IPS-18c (cell line): ENCODE data around the gene IFI27L2.

Experiments
- H3K4me3 ChIP-seq: 2 replicates; pipeline ENCODE4 v1.7.0; 2013; ENCODE audit warnings: low read depth, mild to moderate bottlenecking, low read length, moderate library complexity; ENCODE audit not compliant: insufficient read depth
- H3K9me3 ChIP-seq: one replicate; pipeline ENCODE4 v1.6.1; 2013; ENCODE audit warnings: mild to moderate bottlenecking, low read length, moderate library complexity; ENCODE audit not compliant: control insufficient read depth, insufficient read depth

IFI27L2 gene

DNA sequence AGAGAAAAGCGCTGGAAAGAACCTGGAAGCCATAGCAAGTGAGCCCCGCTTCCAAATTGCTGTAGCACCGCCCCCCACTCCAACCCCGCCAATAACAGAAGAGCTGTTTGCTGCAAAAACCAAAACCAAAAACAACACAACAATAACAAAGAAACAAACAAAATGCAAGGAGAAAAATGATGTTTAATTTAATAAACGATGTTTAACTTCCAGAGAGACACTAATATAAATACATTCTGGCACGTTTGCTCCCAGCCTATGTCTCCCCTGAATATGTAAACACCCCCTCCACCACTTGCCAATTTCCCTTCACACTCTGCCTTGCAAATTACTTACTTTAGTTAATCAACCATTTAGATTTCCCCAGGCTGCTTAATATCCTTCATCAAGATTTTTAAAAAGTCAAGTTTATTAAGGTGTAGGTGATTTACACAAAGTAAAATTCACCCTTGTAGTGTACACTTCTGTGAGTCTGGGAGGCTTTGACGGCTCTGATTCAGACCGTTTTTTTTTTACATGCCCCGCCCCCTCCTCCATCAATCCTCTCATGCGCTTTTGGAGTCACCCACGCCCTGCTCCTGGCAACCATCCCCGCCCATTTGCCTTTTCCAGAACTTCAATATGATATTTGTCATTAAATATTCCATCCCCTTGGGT lies 482 bp upstream of the IFI27L2 start:
- Histone ChIP-seq H3K9me3 (no peaks in the 10 kb centered on the region), H3K4me3 (peak overlapping the region; percentile 55; the same call in 1 of the 2 replicates)

DNA sequence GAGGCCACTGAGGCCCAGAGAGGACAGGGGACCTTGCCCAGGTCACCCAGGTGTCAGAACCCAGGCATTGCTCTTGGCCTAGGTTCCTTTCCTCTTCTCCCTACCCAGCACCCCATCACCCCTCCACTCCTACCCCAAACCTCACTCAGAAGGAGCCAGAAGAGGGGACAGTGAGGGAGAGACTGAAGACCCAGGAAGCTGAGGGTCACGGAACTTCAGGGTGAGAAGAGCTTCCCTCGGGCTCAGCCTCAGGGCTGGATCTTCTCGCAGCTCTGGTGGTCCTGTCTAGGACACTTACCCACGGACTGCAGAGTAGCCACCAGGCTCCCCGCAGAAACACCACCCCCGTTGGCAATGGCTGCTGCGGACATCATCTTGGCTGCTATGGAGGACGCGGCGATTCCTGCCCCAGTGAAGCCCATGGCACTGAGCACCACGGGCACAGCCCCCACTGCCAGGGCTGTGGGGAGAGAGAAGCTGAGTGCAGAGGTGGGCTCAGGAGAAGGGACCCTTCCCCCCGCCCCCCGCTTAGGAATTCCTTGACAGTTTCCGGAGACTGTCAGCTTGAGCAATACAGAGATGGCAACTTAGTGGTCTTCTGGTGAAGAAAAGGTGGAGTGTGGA lies 1.1 kb downstream of the IFI27L2 start:
- Histone ChIP-seq H3K9me3 (no peaks in the 10 kb centered on the region), H3K4me3 (peak overlapping the region; percentile 55; the same call in 1 of the 2 replicates)

DNA sequence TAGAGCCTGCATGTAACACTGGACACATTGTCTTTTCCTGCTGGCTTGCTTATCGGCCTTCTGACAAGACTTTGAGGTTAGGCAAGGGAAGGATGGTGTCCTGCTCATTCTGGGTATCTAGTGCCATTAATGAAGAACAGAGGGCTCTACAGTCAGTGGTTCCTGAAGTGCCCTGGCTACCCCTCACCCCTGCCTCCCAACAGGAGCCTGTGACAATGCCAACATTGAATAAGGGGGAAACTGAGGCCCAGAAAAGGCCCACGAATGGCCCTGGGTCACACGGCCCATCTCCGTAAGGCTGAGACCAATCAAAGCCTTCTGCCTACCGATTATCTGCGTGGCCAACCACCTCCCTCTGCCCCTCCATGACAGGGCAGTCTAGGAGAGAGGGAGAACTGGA lies 2.1 kb downstream of the IFI27L2 start:
- H3K9me3 ChIP-seq = no peaks in the 10 kb centered on the region
- H3K4me3 ChIP-seq = no peak overlapping the region

DNA sequence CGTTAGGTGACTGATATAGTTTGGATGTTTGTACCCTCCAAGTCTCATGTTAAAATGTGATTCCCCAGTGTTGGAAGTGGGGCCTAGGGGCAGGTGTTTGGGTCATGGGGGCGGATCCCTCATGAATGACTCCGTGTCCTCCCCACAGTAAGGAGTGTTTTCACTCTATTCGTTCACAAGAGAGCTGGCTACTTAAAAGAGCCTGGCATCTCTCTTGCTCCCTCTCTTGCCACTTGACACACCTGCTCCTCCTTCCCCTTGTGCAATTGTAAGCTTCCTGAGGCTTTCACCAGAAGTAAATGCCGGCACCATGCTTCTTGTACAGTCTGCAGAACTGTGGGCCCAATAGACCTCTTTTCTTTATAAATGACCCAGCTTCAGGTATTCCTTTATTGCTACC lies 2.6 kb downstream of the IFI27L2 start:
- H3K9me3 ChIP-seq = no peaks in the 10 kb centered on the region
- no peak overlapping the region for H3K4me3 ChIP-seq

DNA sequence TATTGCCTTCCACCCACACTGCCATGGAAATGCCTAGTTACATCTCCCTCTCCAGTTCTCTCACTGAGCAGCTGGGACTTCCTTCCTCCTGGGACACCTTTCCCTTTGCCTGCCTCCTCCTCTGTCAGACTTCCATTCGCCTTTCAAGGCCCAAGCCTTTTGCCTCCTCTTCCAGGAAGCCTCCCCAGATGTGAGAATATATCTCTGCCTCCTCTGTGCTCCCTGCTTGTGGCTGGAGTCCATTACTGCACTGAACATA lies 3.1 kb downstream of the IFI27L2 start:
- Histone ChIP-seq H3K9me3 (no peaks in the 10 kb centered on the region), H3K4me3 (no peak overlapping the region)

DNA sequence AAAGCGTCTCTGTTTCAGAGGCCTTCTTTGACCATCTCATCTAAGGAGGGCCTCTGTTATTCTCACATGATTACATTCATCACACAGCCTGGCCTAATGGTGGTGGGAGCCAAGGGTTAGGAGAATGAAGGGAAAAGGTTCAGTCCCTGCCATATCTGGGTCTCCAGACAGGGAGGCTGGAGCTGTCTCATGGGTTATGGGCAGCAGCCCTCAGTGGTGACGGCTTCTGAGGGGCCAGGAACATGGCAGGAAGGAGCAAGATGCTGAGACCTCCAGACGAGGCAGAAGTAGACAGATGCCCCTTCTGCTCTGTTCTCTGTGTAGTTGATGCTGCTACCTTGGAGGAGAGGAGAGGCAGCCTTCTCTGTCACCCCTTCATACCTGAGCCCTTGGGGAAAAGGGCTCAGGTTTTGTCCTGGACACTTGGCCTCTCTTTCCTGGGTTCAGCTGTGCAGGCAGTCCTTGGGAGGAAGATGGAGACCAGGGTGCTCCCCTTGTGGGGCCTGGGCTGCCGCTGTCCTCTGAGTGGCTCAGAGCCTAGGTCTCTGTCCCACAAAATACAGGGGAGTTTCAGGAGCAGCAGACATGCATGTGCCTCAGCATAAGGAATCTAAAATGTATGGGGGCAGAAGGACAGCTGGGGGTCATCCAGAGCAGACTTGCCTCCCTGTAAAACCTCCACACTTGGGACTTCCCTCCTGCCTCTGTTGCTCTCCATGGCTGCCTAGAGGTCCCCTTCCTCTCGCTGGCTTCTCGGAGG lies 3.6 kb downstream of the IFI27L2 start:
- Histone ChIP-seq H3K4me3 (no peak overlapping the region), H3K9me3 (no peaks in the 10 kb centered on the region)

DNA sequence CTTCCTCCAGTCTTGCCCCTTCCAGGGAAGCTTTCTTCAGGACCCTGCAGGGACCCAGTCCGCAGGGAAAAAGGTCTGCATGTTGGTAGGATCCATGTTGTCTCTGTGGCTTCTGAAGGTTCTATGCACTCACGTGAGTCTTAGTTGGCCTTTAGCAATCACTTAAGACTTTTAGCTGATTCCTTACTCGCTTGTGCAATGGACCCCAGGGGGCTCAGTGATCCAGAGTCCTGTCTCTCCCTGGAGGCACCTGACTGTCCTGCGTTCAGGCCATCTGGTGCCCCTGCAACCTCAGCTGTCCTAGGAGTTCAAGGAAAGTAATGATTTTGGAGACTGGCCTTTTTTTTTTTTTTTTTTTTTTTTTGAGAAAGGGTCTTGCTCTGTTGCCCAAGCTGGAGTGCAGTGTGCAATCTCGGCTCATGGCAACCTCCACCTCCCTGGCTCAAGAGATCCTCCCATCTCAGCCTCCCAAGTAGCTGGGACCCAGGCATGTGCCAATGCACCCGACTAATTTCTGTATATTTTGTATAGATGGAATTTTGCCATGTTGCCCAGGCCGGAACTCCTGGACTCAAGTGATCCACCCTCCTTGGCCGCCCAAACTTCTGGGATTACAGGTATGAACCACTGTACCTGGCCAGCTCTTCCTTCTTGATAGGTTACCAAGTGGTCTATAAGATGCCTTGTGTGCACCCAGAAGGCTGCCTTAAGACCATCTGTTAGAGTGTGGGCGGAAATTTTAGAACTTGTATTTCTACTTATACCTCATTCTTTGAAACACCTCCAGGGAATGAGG lies 4.6 kb downstream of the IFI27L2 start:
- no peak overlapping the region for H3K4me3 ChIP-seq
- H3K9me3 ChIP-seq = no peaks in the 10 kb centered on the region

DNA sequence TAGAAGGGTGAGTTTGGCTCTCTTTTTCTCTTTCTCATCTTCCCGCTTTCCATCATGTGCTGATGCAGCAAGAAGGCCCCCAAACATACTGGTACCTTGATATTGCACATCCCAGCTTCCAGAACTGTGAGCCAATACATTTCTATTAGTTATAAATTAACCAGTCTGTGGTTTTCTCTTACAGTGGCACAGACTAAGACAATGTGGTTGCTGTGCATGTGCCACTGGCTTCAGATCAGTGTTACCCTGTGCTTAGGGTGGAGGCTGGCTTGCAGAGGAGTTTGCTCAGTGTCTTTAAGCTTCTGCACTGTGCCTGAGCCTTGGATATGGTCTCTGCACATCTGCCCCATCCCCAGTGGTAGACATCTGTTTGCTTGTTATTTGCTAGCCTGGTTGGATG lies 5.5 kb downstream of the IFI27L2 start:
- Histone ChIP-seq H3K4me3 (no peak overlapping the region), H3K9me3 (no peaks in the 10 kb centered on the region)

DNA sequence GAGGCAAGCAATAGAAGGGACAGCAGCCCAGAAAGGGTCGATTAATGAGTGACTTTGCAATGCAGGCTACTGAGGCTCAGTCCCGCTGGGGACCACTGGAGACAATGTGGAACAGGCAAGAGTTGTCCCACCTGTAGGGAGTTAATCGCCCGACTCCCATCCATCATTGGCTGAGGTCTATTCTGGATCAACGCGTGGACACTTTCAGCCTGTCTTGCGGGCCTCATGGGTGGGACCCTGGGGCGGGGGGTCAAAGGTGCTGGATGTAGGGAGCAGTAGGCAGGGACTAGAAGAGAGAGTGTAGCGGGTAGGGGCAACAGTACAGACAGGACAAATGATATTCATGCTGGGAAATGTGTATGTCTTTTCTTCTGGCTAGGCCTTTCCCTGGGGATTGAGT lies 6.1 kb downstream of the IFI27L2 start:
- H3K9me3 ChIP-seq = no peaks in the 10 kb centered on the region
- no peak overlapping the region for H3K4me3 ChIP-seq

DNA sequence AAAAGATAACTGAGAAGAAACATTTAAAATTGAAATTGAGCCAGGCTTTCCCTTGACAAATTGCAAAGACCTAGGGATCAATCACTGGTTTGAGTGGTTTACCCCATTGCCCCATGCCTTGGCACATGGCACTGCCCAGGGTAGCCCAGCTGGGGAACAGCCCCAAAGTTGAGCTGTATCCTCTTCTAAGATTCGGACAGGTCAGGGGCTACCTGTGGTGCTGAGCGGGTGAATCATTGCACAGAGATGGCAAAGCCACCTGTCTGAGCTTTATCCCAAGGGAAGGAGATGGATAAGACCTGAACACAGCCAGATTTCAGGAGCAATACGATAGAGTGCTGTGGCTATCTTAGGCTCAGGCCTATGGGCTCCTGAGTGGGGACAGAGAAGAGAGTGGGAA lies 7.0 kb downstream of the IFI27L2 start:
- Histone ChIP-seq H3K4me3 (no peak overlapping the region), H3K9me3 (no peaks in the 10 kb centered on the region)

DNA sequence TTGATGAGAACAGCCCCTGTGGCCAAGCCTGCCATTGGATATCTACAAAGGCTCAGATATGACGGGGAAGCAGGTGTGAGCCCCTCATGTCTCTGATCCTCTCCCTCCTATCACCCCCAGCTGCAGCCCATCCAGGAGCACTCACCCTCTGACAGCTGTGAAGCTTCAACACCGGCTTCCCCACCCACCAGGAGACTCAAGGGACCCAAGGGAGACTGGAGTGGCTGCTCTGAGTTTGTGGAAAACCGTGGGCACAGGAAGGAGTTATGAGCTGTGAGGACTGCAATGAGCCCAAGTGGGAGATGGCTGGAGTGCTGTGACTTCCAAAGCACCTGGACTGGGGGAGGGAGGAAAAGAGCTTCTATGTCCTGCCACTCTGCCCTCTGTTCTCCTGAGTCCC lies 7.9 kb downstream of the IFI27L2 start:
- H3K9me3 ChIP-seq = no peaks in the 10 kb centered on the region
- no peak overlapping the region for H3K4me3 ChIP-seq

DNA sequence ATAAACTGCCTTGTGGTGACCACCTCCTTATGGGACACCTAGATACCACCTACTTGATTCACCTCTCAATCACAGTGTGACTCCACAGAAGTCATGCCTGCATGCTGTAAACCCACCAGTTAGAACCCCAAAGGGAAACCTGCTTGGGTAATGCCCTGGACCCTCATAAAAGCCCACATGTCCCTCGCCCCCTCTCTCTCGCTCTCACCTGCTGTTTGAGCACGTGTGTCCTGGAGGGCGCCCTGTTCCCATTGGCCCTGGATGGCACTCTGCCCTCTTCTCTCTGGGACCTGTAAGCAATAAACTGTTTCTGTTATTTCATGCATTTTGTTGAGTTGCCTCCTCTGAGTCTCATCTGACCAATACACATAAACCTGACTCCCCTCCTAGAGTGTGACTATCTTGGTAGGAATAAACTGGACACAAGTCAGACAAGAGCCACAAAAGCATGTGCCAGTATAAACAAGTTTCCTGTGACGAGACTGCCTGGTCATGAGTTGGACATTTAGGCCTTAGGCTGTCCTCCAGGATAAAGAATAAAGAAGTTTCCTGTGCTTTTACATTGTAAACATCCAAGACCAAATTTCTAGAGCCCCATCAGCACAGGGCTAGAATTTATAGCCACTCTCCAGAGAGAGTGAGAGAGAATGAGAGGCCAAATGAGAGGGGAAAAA lies 8.6 kb downstream of the IFI27L2 start:
- Histone ChIP-seq H3K9me3 (no peaks in the 10 kb centered on the region), H3K4me3 (no peak overlapping the region)

DNA sequence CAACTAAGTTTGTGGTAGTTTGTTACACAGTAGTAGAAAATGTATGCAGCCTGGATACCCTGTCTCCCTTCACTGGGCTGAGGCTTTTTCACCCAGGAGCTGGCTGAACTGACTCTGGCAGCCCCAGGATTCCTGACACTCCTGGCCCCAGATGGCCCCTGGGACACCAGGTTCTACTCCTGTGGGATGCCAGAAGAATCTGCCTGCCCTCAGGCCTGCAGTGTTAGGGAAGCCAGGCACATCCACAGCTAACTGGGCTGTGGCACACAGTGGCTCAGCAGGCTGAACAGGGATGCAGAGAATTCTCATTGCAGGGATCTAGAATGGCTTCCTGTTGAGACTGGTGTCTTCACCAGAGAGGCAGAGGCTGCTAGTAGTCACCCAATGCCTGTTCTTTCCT lies 10.3 kb downstream of the IFI27L2 start:
- H3K4me3 ChIP-seq = no peak overlapping the region
- no peaks in the 10 kb centered on the region for H3K9me3 ChIP-seq

DNA sequence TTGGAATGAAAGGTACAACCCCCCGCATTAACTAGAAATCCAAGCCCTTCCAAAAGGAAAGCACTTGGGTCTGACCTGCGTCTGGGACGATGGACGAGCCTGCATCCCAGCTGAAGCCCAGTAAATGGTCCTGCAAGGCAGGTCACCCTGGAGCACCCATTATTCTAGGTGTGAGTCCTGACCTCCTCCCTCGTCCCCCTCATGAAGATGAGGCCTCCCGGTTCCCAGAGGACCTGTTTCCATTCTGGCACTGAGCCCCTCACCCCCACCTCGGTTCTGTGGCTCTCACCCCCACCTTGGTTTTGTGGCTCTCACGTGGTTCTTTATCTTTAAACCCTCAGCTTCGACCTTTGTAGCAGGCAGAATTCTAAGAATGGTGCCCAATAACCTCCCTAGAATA lies 11.5 kb downstream of the IFI27L2 start:
- H3K4me3 ChIP-seq = no peak overlapping the region
- H3K9me3 ChIP-seq = no peaks in the 10 kb centered on the region

DNA sequence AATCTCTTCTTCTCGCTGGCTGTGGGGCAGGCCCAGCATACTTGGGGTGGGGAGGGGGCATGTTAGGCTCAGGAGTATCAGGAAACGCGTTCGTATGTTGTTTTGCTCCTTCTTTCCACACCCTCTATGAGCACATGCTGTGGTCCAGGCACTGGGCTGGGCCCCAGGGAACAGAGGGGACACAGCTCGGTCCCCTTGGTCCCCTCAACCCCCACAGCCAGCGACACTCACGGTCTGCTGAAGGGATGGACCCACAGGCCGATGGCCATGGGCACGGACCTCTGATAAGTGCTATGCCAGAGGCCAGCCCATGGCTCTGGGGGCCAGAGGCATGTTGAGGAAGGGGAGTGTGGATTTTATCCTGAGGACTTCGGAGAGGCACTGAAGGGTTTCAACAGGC lies 12.7 kb downstream of the IFI27L2 start:
- no peaks in the 10 kb centered on the region for H3K9me3 ChIP-seq
- H3K4me3 ChIP-seq = no peak overlapping the region

DNA sequence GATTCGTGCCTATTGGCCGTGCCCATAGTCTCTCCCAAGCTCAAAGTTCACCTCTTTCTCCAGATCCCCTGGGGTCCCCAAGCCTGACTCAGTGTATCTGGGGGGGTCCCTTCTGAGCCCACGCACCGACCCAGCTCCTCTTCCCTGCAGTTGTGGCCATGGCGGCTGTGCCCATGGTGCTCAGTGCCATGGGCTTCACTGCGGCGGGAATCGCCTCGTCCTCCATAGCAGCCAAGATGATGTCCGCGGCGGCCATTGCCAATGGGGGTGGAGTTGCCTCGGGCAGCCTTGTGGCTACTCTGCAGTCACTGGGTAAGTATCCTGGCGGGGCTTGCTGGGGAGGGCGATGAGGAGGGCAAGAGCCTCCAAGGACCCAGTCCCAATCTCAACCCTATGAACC lies 13.8 kb downstream of the IFI27L2 start:
- H3K4me3 ChIP-seq = no peak overlapping the region
- no peaks in the 10 kb centered on the region for H3K9me3 ChIP-seq

DNA sequence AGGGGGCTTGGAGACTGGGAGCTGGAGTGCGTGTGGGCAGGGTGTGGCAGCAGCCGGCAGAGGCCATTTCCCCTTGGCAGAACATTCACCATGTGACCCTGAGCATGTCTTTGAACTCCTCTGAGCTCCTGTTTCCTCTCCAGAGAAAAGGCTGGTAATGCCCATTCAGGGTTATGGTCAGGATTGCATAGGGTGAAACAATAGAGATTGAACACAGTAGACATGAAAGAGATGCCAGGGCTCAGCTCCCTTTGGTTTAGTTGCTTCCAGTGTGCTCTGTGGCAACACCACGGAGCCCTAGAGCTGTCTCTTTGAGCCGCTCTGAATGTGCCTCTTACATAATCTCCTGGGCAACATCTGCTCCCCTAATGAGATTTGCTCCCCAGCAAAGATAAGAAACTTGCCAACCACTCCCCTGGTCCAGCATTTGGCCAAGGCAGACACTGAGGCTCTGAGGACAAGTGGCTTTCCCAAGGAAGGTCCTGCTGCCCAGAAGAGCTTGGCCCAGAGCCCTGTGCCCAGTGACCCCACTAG lies 14.3 kb downstream of the IFI27L2 start:
- Histone ChIP-seq H3K4me3 (no peak overlapping the region), H3K9me3 (no peaks in the 10 kb centered on the region)
